Myocyte (in vitro differentiated cells): ENCODE results near the gene MYDGF. TPM values are rescaled to one million over a fixed set of nuclear protein-coding genes. Genes with fewer than 3 reads are reported as not detected.

ENCODE experiments used
- DNase-seq: peaks from one replicate; pipeline ENCODE4 v3.0.0-alpha.2; 2012; ENCODE audit warnings: low read depth
- total RNA-seq: library from RNA; depleted of rRNA; stranded (reverse); fragments of >200 nt; gene quantifications from 2 replicates; pipeline ENCODE4 v1.2.3, GENCODE V29; 2014

MYDGF gene
- total RNA-seq, 1 donor from 2014 or later: 64.6 TPM

GRCh38 chr19:4676955-4677731 is 7.0 kb upstream of the MYDGF start:
- peak; percentile 64 for DNase-seq

GRCh38 chr19:4675346-4675745 is 5.2 kb upstream of the MYDGF start:
- no peak for DNase-seq

- no peak for DNase-seq
Observed at GRCh38 chr19:4673726-4674125, 3.6 kb upstream of the MYDGF start.

- DNase-seq: no peak
Observed at GRCh38 chr19:4673216-4673615, 3.1 kb upstream of the MYDGF start.

- DNase-seq: peak; percentile 53
Observed at GRCh38 chr19:4671185-4671851, 1.2 kb upstream of the MYDGF start.

GRCh38 chr19:4664642-4665041 is 5.5 kb downstream of the MYDGF start:
- DNase-seq: no peak

- DNase-seq: no peak
Observed at GRCh38 chr19:4662812-4663211, 7.3 kb downstream of the MYDGF start.

GRCh38 chr19:4662020-4662695 is 8.0 kb downstream of the MYDGF start:
- DNase-seq: no peak

GRCh38 chr19:4660993-4661392 is 9.1 kb downstream of the MYDGF start:
- DNase-seq: no peak

- DNase-seq: peak; percentile 32
Observed at GRCh38 chr19:4660181-4660791, 9.9 kb downstream of the MYDGF start.

- no peak for DNase-seq
Observed at GRCh38 chr19:4657835-4658234, 12.3 kb downstream of the MYDGF start.

GRCh38 chr19:4657262-4657661 is 12.9 kb downstream of the MYDGF start:
- no peak for DNase-seq

- DNase-seq: no peak
Observed at GRCh38 chr19:4656102-4656501, 14.0 kb downstream of the MYDGF start.

GRCh38 chr19:4654437-4655361 is 15.4 kb downstream of the MYDGF start:
- no peak for DNase-seq

- no peak for DNase-seq
Observed at GRCh38 chr19:4653793-4654436, 16.2 kb downstream of the MYDGF start.

- no peak for DNase-seq
Observed at GRCh38 chr19:4652075-4652474, 18.1 kb downstream of the MYDGF start.

GRCh38 chr19:4650159-4650558 is 20.0 kb downstream of the MYDGF start:
- DNase-seq: no peak

GRCh38 chr19:4649392-4650047 is 20.6 kb downstream of the MYDGF start:
- DNase-seq: no peak
